IMR-90 (cell line): Measurements from ENCODE around the gene KIF1B. TPM values are rescaled to one million over a fixed set of nuclear protein-coding genes. Genes with fewer than 3 reads are reported as not detected.

Experiments
- ATAC-seq: fragments of 200-7000 bp; cut with Tn5 transposase; 2 replicates; pipeline ENCODE4 v1.9.1; 2020; ENCODE audit warnings: low read depth, mild to moderate bottlenecking, moderate library complexity
- BruUV-seq: library from RNA; stranded (reverse); fragments of 400-500 nt; replicated peaks from 2 replicates; lab custom pipeline; 2021; lab: Mats Ljungman, UMichigan
- CTCF ChIA-PET: fragments of 300-600 bp; formaldehyde crosslinking; extraction: SDS; loops from one replicate; lab custom pipeline; 2021; ENCODE audit warnings: antibody characterized with exemption; lab: Yijun Ruan, JAX
- POLR2A ChIA-PET: fragments of 300-600 bp; sonication (Branson Sonifier 250); formaldehyde crosslinking; loops from one replicate; lab custom pipeline; 2022; ENCODE audit warnings: antibody characterized with exemption; ENCODE audit not compliant: unreplicated experiment; lab: Charles Lee
- DNase-seq: peaks from one replicate; pipeline ENCODE4 v3.0.0; 2013
- H2AFZ ChIP-seq: replicated peaks from 2 replicates; pipeline ENCODE3; 2013; ENCODE audit warnings: low read length, mild to moderate bottlenecking; ENCODE audit not compliant: poor library complexity
- H2AK5ac ChIP-seq: 2 replicates; pipeline ENCODE4 v1.6.1; 2013; ENCODE audit warnings: low read depth, low read length, inconsistent platforms
- H2AK9ac ChIP-seq: replicated peaks from 2 replicates; pipeline ENCODE3; 2013; ENCODE audit warnings: mild to moderate bottlenecking, low read depth, low read length, moderate library complexity; ENCODE audit not compliant: poor library complexity
- H2BK120ac ChIP-seq: 2 replicates; pipeline ENCODE4 v1.6.1; 2013; ENCODE audit warnings: low read depth, low read length, inconsistent platforms
- H2BK15ac ChIP-seq: 3 replicates; pipeline ENCODE4 v1.6.1; 2013; ENCODE audit warnings: low read depth, low read length, inconsistent platforms
- H2BK20ac ChIP-seq: 2 replicates; pipeline ENCODE4 v1.6.1; 2013; ENCODE audit warnings: low read depth, mild to moderate bottlenecking, inconsistent platforms, low read length, moderate library complexity
- H2BK5ac ChIP-seq: 2 replicates; pipeline ENCODE4 v1.6.1; 2013; ENCODE audit warnings: mild to moderate bottlenecking, low read depth, low read length, inconsistent platforms; ENCODE audit not compliant: poor library complexity, severe bottlenecking
- H3K14ac ChIP-seq: replicated peaks from 2 replicates; pipeline ENCODE4 v1.6.1; 2013; ENCODE audit warnings: low read depth, low read length, inconsistent platforms
- H3K18ac ChIP-seq: 2 replicates; pipeline ENCODE4 v1.6.1; 2013; ENCODE audit warnings: low read depth, low read length, control low read depth
- H3K23ac ChIP-seq: 2 replicates; pipeline ENCODE4 v1.6.1; 2013; ENCODE audit warnings: low read depth, low read length, inconsistent platforms
- H3K27ac ChIP-seq: 2 replicates; pipeline ENCODE4 v1.5.1; 2013; ENCODE audit warnings: mild to moderate bottlenecking, control low read depth, low read length; ENCODE audit not compliant: insufficient read depth
- H3K27me3 ChIP-seq: 2 replicates; pipeline ENCODE4 v1.6.1; 2013; ENCODE audit warnings: low read length; ENCODE audit not compliant: control insufficient read depth, insufficient read depth
- H3K36me3 ChIP-seq: 2 replicates; pipeline ENCODE4 v1.6.1; 2013; ENCODE audit warnings: low read length, mixed read lengths; ENCODE audit not compliant: control insufficient read depth, insufficient read depth
- H3K4ac ChIP-seq: 2 replicates; pipeline ENCODE4 v1.6.1; 2013; ENCODE audit warnings: low read depth, low read length, inconsistent platforms
- H3K4me1 ChIP-seq: 2 replicates; pipeline ENCODE4 v1.6.1; 2013; ENCODE audit warnings: low read length, mixed read lengths; ENCODE audit not compliant: control insufficient read depth, insufficient read depth
- H3K4me2 ChIP-seq: 2 replicates; pipeline ENCODE4 v1.6.1; 2013; ENCODE audit warnings: low read depth, mild to moderate bottlenecking, control low read depth, low read length, moderate library complexity
- H3K4me3 ChIP-seq: 2 replicates; pipeline ENCODE4 v1.5.1; 2013; ENCODE audit warnings: low read depth, mild to moderate bottlenecking, control low read depth, low read length, moderate library complexity; ENCODE audit not compliant: insufficient read depth
- H3K56ac ChIP-seq: 2 replicates; pipeline ENCODE4 v1.6.1; 2013; ENCODE audit warnings: low read length, inconsistent platforms; ENCODE audit not compliant: insufficient read depth; ENCODE audit errors: extremely low read depth
- H3K79me1 ChIP-seq, 2 experiments: 2 replicates each; pipeline ENCODE4 v1.6.1; 2013; ENCODE audit warnings: low read length in 2 of 2, inconsistent platforms in 1 of 2, low read depth in 1 of 2
- H3K9ac ChIP-seq: 2 replicates; pipeline ENCODE4 v1.6.1; 2013; ENCODE audit warnings: low read depth, low read length, control low read depth
- H3K9me1 ChIP-seq: 2 replicates; pipeline ENCODE4 v1.6.1; 2013; ENCODE audit warnings: low read length, inconsistent platforms; ENCODE audit not compliant: insufficient read depth
- H3K9me3 ChIP-seq: 2 replicates; pipeline ENCODE4 v1.6.1; 2013; ENCODE audit warnings: low read length; ENCODE audit not compliant: control insufficient read depth, insufficient read depth
- H4K20me1 ChIP-seq: 2 replicates; pipeline ENCODE4 v1.6.1; 2013; ENCODE audit warnings: low read length, inconsistent platforms; ENCODE audit not compliant: insufficient read depth
- H4K5ac ChIP-seq: 2 replicates; pipeline ENCODE4 v1.6.1; 2013; ENCODE audit warnings: mild to moderate bottlenecking, low read depth, low read length, control low read depth
- H4K8ac ChIP-seq, 2 experiments: 2 replicates each; pipeline ENCODE4 v1.6.1; 2013; ENCODE audit warnings: low read depth in 2 of 2, low read length in 2 of 2, control low read depth in 1 of 2, inconsistent platforms in 1 of 2
- H4K91ac ChIP-seq: 2 replicates; pipeline ENCODE4 v1.6.1; 2013; ENCODE audit warnings: low read depth, low read length, inconsistent platforms; ENCODE audit not compliant: insufficient read depth
- BHLHE40 ChIP-seq: fragments of 150-350 bp; IDR thresholded peaks from 2 replicates; pipeline ENCODE4 v1.6.1; 2016; ENCODE audit warnings: mild to moderate bottlenecking, low read depth, low read length
- CEBPB ChIP-seq: IDR thresholded peaks from 2 replicates; pipeline ENCODE4 v1.6.1; 2012; ENCODE audit warnings: low read depth, low read length, improper control_type of control experiment
- CHD1 ChIP-seq: IDR thresholded peaks from 2 replicates; pipeline ENCODE4 v1.6.1; 2012; ENCODE audit warnings: low read depth, low read length, improper control_type of control experiment
- FOS ChIP-seq: fragments of 150-350 bp; IDR thresholded peaks from 2 replicates; pipeline ENCODE4 v1.6.1; 2016; ENCODE audit warnings: low read depth, low read length
- MAFK ChIP-seq: IDR thresholded peaks from 2 replicates; pipeline ENCODE4 v1.6.1; 2012; ENCODE audit warnings: low read depth, low read length, improper control_type of control experiment
- MAZ ChIP-seq: IDR thresholded peaks from 2 replicates; pipeline ENCODE4 v1.6.1; 2012; ENCODE audit warnings: low read depth, mild to moderate bottlenecking, low read length, improper control_type of control experiment, moderate library complexity, borderline replicate concordance
- MXI1 ChIP-seq: IDR thresholded peaks from 2 replicates; pipeline ENCODE4 v1.6.1; 2012; ENCODE audit warnings: low read depth, mild to moderate bottlenecking, low read length, moderate library complexity, borderline replicate concordance
- NFE2L2 ChIP-seq: fragments of 150-350 bp; IDR thresholded peaks from 2 replicates; pipeline ENCODE4 v1.6.1; 2016; ENCODE audit warnings: low read depth, mild to moderate bottlenecking, low read length
- POLR2A ChIP-seq: IDR thresholded peaks from 2 replicates; pipeline ENCODE4 v1.6.1; 2012; ENCODE audit warnings: mild to moderate bottlenecking, low read depth, low read length
- RAD21 ChIP-seq: IDR thresholded peaks from 2 replicates; pipeline ENCODE4 v1.6.1; 2012; ENCODE audit warnings: low read length, improper control_type of control experiment
- RCOR1 ChIP-seq: IDR thresholded peaks from 2 replicates; pipeline ENCODE4 v1.6.1; 2012; ENCODE audit warnings: mild to moderate bottlenecking, low read length, improper control_type of control experiment; ENCODE audit not compliant: insufficient replicate concordance
- RFX5 ChIP-seq: IDR thresholded peaks from 2 replicates; pipeline ENCODE4 v1.8.0; 2012; ENCODE audit warnings: low read depth, mild to moderate bottlenecking, low read length, moderate library complexity
- SMC3 ChIP-seq: fragments of 150-350 bp; IDR thresholded peaks from 2 replicates; pipeline ENCODE4 v1.6.1; 2016; ENCODE audit warnings: low read depth, mild to moderate bottlenecking, antibody characterized with exemption, low read length, moderate library complexity
- dilution Hi-C: fragments of 300-500 bp; cut with HindIII; formaldehyde crosslinking; loops from one replicate; pipeline ENCODE4 v1.14.3; 2018; ENCODE audit warnings: low sequenced_read_pairs; ENCODE audit not compliant: unreplicated experiment
- in situ Hi-C: fragments of 300-500 bp; cut with MboI; formaldehyde crosslinking; loops from 3 replicates; pipeline ENCODE4 v1.14.3; 2019; ENCODE audit warnings: low sequenced_read_pairs, inconsistent platforms, mixed read lengths
- intact Hi-C: fragments of 100-400 bp; cut with micrococcal nuclease; formaldehyde crosslinking; loops from 2 replicates; pipeline ENCODE4 v1.10.0; 2022
- polyA plus RNA-seq, 3 experiments: library from polyadenylated mRNA; depleted of rRNA; stranded (reverse); fragments of >200 nt; gene quantifications; 2 replicates each; pipeline ENCODE4 v1.2.3, GENCODE V29; 2012; ENCODE audit warnings: low replicate concordance in 1 of 3
- total RNA-seq: library from RNA; depleted of rRNA; stranded (reverse); fragments of >200 nt; gene quantifications from 2 replicates; pipeline ENCODE4 v1.2.3, GENCODE V29; 2012
- TF ChIP-seq, protein P1 (sequence below): conservative IDR thresholded peaks from 2 replicates; pipeline ENCODE4 v1.5.1; 2012; ENCODE audit warnings: mild to moderate bottlenecking, low read depth, low read length, improper control_type of control experiment

Gene KIF1B
- total and polyA plus RNA-seq, 2 of the 4 experiments (the other 2 are of a cell fraction): 13.0 to 21.1 TPM

DNA sequence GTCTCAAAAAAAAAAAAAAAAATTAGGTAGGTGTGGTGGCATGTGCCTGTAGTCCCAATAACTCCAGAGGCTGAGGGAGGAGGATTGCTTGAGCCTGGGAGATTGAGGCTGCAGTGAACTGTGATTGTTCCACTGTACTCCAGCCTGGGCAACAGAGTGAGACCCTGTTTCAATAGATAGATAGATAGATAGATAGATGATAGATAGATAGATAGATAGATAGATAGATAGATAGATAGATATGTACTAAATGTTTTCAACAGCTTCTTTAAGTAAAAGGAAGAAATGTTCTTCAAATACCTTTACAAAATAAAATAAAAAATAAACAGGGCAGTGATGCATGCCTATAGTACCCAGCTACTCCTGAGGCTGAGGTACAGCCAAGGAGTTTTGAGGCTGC, 9.8 kb downstream of the KIF1B start:
- Histone ChIP-seq H3K9me3 (no peaks in the 10 kb centered on the region), H3K27me3 (no peaks in the 10 kb centered on the region), H3K27ac (no peak overlapping the region), H2AFZ (no peak overlapping the region), H4K20me1 (peaks cover 85% of the 10 kb centered on the region), H3K4me3 (no peak overlapping the region), H3K18ac (no peak overlapping the region), H2BK5ac (no peak overlapping the region), H4K5ac (no peak overlapping the region), H3K14ac (no peak overlapping the region), H3K56ac (no peak overlapping the region), H3K23ac (no peak overlapping the region), H2AK5ac (no peak overlapping the region), H2BK20ac (no peak overlapping the region), H4K91ac (no peak overlapping the region), H3K79me1 (peaks cover 5 to 71% of the 10 kb centered on the region in 2 experiments; a peak in 3 of 4 replicates), H2AK9ac (no peak overlapping the region), H3K36me3 (no peaks in the 10 kb centered on the region), H3K4me2 (no peak overlapping the region), H3K4ac (no peak overlapping the region), H2BK120ac (no peak overlapping the region), H4K8ac (no peak overlapping the region), H3K4me1 (peaks cover 13% of the 10 kb centered on the region), H3K9me1 (peaks cover 24% of the 10 kb centered on the region), H3K9ac (no peak overlapping the region), H2BK15ac (no peak overlapping the region)
- CTCF ChIA-PET: no interaction called here
- DNase-seq: no peak
- TF ChIP-seq POLR2A (no peak), RAD21 (no peak), FOS (no peak), MXI1 (no peak), BHLHE40 (no peak), SMC3 (no peak), CEBPB (no peak), NFE2L2 (no peak), RCOR1 (no peak), CHD1 (no peak), RFX5 (no peak), MAZ (no peak), MAFK (no peak)
- TF ChIP-seq, protein P1, sequence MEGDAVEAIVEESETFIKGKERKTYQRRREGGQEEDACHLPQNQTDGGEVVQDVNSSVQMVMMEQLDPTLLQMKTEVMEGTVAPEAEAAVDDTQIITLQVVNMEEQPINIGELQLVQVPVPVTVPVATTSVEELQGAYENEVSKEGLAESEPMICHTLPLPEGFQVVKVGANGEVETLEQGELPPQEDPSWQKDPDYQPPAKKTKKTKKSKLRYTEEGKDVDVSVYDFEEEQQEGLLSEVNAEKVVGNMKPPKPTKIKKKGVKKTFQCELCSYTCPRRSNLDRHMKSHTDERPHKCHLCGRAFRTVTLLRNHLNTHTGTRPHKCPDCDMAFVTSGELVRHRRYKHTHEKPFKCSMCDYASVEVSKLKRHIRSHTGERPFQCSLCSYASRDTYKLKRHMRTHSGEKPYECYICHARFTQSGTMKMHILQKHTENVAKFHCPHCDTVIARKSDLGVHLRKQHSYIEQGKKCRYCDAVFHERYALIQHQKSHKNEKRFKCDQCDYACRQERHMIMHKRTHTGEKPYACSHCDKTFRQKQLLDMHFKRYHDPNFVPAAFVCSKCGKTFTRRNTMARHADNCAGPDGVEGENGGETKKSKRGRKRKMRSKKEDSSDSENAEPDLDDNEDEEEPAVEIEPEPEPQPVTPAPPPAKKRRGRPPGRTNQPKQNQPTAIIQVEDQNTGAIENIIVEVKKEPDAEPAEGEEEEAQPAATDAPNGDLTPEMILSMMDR: no peak
- dilution Hi-C loops (no loop called here), in situ Hi-C loops (no loop called here), intact Hi-C loops (no loop called here)
- no TSS peak for BruUV-seq
- POLR2A ChIA-PET: no interaction called here
- ATAC-seq: no peak
